ENCODE measurements around the gene ENTREP3. TPM values are rescaled to one million over a fixed set of nuclear protein-coding genes. Genes with fewer than 3 reads are reported as not detected.

ENTREP3 gene
- total RNA-seq, 1 donor from 2014 or later = 14.5 TPM

- no peak for ATAC-seq
- no peak for DNase-seq (ENCODE audit: missing footprints)
- intact Hi-C loops (cut with DNase I) = no loop called here
Observed at GRCh38 chr1:155284476-155284875, 29.2 kb upstream of the ENTREP3 start.

DNA sequence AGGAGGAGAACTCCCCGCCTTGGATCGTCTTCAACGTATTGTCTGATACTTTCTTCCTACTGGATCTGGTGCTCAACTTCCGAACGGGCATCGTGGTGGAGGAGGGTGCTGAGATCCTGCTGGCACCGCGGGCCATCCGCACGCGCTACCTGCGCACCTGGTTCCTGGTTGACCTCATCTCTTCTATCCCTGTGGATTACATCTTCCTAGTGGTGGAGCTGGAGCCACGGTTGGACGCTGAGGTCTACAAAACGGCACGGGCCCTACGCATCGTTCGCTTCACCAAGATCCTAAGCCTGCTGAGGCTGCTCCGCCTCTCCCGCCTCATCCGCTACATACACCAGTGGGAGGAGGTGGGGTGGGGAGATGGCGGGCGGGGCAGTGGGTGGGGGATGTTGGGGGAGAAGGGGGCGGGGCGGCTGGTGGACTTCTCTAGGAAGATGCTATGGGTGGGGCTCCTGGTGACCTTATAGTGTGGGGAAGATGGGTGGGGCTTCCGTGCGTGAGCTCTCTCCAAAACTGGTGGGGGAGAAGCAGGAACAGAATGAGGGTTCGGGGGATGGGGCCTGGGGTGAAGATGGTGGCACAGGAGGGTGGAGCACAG lies 27.3 kb upstream of the ENTREP3 start:
- DNase-seq (ENCODE audit: missing footprints) (no peak), ATAC-seq (no peak)
- intact Hi-C loops (cut with DNase I) = no loop called here

- DNase-seq (ENCODE audit: missing footprints) (no peak), ATAC-seq (no peak)
- intact Hi-C loops (cut with DNase I) = no loop called here
Observed at GRCh38 chr1:155279268-155279667, 24.0 kb upstream of the ENTREP3 start.

DNA sequence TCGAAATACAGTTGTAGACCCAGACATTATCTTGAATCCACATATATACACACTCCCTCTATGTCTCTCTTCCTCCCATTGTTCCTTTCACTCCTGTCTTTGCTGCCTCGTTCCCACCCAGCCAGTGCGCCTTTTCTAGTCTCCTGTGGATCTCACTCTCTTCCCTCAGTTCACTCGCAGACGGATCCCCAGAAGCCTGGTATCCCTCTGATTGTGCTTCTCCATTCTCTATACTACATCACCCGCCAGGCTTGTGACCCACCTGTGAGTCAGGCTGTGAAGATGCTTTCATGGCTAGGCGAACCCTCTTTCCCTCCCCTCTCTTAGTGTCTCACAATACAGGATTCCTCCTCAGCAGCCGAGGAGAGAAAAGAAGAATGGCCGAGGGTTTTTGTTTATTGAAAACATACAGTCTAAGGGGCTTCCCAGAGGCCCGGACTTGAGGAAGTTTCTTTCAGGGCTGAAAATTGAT lies 23.4 kb upstream of the ENTREP3 start:
- no peak for DNase-seq (ENCODE audit: missing footprints)
- ATAC-seq = no peak
- intact Hi-C loops (cut with DNase I) = no loop called here

DNA sequence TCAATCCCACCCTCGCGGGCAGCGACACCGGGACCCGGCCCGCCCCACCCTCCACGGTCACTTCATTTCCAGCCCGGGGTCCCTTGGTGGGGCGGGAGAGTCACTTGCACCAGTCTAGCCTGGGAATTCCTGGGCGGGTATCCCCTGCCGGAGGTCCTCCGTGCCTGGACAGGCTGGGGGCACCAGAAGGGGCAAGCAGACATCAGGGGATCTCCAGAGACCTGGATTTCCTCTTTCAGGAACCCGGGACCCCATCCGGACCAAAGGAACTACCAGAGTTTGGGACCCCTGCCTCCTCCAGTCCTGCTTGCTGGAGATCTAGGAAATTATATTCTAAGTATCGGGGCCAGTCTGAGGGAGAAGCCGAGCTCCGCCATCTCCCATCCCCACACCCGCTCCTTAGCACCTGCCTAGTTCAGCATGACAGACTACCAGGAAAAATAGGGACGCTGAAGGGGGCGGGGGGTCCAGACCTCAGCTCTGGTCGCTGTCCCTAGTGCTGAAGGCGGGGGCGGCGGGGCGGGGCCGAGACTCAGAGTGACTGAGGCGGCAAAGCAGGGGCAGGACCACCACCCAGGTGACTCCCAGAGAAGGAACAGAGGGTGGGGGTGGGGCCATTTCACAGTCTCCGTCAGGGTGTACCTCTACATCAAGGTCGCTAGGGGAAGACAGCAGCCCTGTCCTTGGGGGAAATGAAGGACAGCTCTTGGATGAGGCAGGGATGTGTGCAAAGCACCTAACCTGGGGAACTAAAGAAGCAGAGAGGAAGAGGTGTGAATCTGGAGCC lies 22.8 kb upstream of the ENTREP3 start:
- ATAC-seq (no peak), DNase-seq (ENCODE audit: missing footprints) (no peak)
- intact Hi-C loops (cut with DNase I) = loop anchor here (1.0 kb wide), 2 partner anchors 29 to 46 kb away; no protein-coding TSS in a partner anchor

GRCh38 chr1:155277070-155277901 lies 22.0 kb upstream of the ENTREP3 start, which contains the start of gene HCN3:
TSS of gene HCN3 (plus strand) at chr1:155277463. CDS start at chr1:155277591, 128 bp downstream.
- ATAC-seq (peak; percentile 91), DNase-seq (ENCODE audit: missing footprints) (peak; percentile 98)
- intact Hi-C loops (cut with DNase I) = loop anchor here (1.0 kb wide), 2 partner anchors 30 to 47 kb away; no protein-coding TSS in a partner anchor

DNA sequence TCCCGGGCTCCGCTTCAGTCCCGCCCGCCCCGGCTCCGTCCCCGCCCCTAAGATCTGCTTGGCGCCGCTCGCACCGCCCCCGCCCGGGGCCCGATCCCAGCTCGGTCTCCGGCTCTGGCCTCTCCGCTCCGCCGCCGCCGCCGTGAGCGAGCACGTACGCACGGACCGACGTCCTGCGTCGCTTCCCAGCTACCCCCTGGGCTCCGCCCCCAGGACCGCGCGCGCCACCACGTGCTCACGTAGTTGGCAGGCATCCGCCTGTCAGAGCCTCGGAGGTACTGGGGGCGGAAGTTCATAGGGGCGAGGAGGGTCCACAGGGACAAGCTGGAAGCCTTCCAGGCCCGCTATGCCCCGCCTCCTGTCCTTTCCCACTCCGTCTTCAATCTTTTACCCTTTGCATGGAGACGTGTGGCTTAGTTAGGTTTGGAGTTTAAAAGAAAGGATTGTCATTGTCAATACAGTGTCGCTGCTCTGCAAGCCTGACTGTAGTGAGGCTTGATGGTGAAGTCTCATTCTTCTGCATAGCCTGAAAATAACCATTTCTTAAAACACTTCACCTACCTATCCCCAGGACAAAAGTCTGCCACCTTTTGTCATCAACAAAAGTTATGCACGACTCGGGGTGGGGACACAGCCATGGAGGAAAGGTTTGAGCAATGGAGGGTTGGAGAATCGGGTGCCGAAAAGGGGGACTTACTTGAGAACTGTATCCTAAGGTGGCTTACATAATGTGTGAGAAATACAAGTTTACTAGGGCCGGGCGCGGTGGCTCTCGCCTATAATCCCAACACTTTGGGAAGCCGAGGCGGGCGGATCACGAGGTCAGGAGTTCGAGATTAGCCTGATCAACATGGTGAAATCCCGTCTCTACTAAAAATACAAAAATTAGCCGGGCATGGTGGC lies 18.3 kb upstream of the ENTREP3 start, which contains the start of gene CLK2:
Gene CLK2, minus strand, starts transcription at position 162 of the 903 bp plus-strand sequence. CDS start 2,527 bp downstream, outside the sequence.
- intact Hi-C loops (cut with DNase I) = loop anchor here (1.0 kb wide), 1 partner anchor 11 kb away; the partner anchor contains the start of gene SCAMP3

DNA sequence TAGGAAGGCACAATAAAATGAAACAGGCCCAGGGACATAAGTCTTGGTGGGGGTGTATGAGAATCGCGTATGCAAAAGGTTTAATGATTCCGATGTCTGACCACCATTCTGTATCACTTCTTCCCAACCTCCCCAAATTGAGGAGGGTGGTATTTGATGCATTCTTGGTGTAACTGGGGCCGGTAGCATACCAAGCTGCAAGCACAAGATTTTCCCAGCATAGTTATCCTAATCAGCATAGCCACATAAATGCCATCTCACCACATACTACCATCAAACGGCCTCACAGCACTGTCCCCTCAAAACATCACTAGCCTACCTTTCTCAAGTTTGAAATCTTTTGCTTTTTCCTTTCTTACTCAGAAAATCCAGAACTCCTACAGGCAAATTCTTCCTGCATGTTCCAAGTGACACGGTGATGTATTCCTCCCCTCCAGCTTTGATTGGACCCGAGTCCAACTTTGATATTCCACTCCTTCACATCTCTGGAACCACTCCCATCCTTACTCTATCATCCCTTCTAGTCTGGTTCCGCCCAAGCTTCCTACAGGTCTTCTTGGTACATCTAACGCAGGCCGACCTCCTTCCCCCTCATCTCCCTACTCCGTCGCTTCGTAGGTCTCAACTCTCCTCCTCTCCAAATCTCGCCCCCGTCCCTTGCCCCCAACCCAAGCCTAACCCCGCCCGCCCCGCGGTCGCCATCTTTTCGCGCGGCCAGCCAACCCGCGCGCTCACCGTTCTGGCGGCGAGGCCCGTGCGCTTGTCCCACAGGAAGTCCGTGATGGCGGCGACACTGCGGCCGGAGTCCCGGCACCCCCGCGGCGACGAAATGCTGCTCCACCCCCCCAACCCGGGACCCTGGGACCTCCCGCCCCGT lies 17.4 kb upstream of the ENTREP3 start:
- DNase-seq (ENCODE audit: missing footprints) = no peak
- intact Hi-C loops (cut with DNase I) = loop anchor here (1.0 kb wide), 1 partner anchor 10 kb away; the partner anchor contains the start of gene SCAMP3
- ATAC-seq = peak; percentile 22

More for the DNA sequence above, 18.3 kb upstream of the ENTREP3 start, which contains the start of gene CLK2:
- DNase-seq (ENCODE audit: missing footprints) (peak; percentile 98), ATAC-seq (peak; percentile 92)

GRCh38 chr1:155269381-155269780 lies 14.1 kb upstream of the ENTREP3 start:
- intact Hi-C loops (cut with DNase I) = no loop called here
- DNase-seq (ENCODE audit: missing footprints) (no peak), ATAC-seq (no peak)

- no peak for DNase-seq (ENCODE audit: missing footprints)
- intact Hi-C loops (cut with DNase I) = no loop called here
Observed at GRCh38 chr1:155268630-155269029, 13.3 kb upstream of the ENTREP3 start.

DNA sequence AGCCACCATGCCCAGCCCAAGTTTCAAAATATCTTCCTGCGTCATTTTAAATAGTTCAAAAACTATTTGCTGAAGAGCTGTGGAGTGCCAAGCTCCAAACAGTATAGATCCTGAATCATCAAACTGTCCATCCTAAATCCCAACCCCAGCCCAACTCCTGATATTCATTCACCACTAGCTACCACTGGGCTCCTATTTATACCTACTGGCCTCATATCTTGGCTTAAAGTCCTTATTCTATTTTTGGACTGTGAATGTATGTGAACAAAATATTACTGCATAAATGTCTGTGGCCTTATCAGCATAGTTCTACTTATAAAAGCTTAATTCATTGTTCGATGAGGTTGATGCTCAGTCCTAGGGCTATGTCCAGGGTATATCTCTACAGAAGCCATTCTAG lies 12.1 kb upstream of the ENTREP3 start:
- DNase-seq (ENCODE audit: missing footprints) = no peak
- intact Hi-C loops (cut with DNase I) = no loop called here
- ATAC-seq = no peak

More at GRCh38 chr1:155268630-155269029, 13.3 kb upstream of the ENTREP3 start:
- no peak for ATAC-seq

DNA sequence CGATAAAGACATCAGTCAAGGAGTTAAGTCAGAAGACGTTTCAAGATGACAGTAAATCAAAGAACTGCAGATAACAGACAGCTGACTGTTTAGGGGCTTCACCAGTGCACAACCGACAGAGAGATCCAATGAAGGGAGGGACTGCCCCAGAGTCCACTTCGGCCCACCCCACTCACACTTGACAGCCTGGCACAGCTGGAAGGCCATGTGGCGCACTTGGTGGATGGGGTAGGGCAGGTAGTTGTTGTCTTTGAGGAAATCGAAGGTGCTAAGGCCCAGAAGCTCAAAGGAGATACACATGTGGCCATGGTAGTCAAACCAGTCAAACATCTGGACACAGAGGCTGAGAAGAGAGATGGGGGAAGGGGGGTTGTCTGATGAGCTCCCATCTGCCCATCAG lies 11.3 kb upstream of the ENTREP3 start:
- DNase-seq (ENCODE audit: missing footprints) (no peak), ATAC-seq (no peak)
- intact Hi-C loops (cut with DNase I) = no loop called here

GRCh38 chr1:155263067-155263466 lies 7.8 kb upstream of the ENTREP3 start:
- intact Hi-C loops (cut with DNase I) = no loop called here
- DNase-seq (ENCODE audit: missing footprints) (no peak), ATAC-seq (no peak)

DNA sequence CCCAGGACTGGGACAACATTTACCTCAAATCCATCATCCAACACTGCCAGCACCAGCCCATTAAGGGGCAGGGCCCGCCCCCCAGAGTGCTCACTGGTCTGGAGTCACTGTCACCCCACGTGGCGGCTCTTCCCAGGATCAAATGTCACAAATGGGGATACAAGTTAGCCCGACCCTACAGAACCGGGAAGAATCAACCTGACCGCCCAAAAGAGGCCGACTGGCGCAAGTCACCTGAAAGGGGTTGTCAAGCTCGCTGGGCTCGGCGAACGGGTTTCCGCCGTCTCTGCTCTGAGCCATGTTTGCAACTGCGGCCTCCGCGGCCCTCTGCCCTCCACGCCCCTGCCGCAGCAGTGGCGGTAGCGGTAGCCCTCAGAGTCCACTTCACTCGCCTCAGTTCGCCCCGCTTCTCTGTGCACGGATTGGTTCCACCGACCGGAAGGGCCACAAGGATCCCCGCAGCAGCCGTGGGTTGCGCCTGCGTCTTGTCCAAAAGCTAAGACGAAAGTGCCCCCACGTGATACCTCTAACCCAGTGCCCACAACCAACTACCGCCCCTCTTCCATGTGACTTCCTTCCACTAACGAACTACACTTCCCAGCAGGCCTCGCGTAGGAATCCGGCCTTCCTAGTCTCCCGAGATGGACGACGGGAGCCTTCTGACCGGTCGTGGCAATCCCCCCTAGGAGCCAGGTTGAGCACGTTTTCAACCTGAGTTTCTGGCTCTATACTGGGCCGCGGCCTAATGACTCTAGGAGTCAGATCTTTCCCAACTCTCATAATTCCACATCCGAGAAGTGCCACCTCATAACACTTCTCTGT lies 6.8 kb upstream of the ENTREP3 start, which contains the start of gene SCAMP3:
Gene SCAMP3, minus strand, starts transcription at position 509 of the 822 bp plus-strand sequence. Its CDS starts 209 bp downstream, at position 300.
- ATAC-seq = peak; percentile 98
- DNase-seq (ENCODE audit: missing footprints) = peak; percentile 96
- intact Hi-C loops (cut with DNase I) = loop anchor here (1.0 kb wide), 1 partner anchor 11 kb away; the partner anchor contains the start of gene CLK2

- DNase-seq (ENCODE audit: missing footprints) = no peak
Observed at GRCh38 chr1:155261493-155261851, 6.2 kb upstream of the ENTREP3 start.

DNA sequence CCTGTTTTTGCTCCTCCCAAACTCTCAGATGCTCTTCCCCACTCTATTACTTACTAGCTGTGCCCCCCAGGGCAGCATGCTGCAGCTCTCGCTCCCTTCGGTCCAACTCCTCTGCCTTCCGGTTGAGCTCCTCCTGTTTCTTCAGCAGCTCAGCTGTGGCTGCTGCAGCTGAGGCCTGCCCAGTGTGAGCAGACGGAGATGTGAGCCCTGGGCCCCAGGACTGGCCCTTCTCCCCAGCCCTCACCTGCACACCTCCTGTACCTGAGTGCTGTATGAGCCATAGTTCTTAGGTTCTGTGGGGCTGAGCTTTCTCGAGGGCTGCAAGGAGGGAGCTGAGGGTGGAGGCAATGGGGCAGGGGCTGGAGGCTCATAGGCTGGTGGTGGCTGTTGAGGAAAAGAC lies 5.0 kb upstream of the ENTREP3 start:
- no peak for DNase-seq (ENCODE audit: missing footprints)
- intact Hi-C loops (cut with DNase I) = no loop called here
- no peak for ATAC-seq

More at GRCh38 chr1:155261493-155261851, 6.2 kb upstream of the ENTREP3 start:
- intact Hi-C loops (cut with DNase I) = no loop called here
- ATAC-seq = no peak
